Thyroid gland (tissue), 4 donors: ENCODE results near the gene IFNGR1.
"Not testable (repeated sequence)": the region's sequence is repeated elsewhere in the genome, so short reads cannot be mapped to it uniquely, and the experiment has no call there.

Experiments used
- POLR2A ChIP-seq, 2 donors: fragments of 450-650 bp; IDR thresholded peaks; one replicate each; pipeline ENCODE4 v1.6.1; 2017; ENCODE audit warnings: antibody characterized with exemption in 2 of 2, mild to moderate bottlenecking in 2 of 2, moderate library complexity in 1 of 2
- TF ChIP-seq, protein P1 (sequence below), 6 experiments: fragments of 200-600 bp in 3 of 6; fragments of 450-650 bp in 3 of 6; sonication (generic) in 3 of 6; IDR thresholded peaks; one replicate each; pipeline ENCODE4 v1.5.1; 2016 to 2019; ENCODE audit warnings: antibody characterized with exemption in 6 of 6, mild to moderate bottlenecking in 2 of 6, inconsistent platforms in 1 of 6, moderate library complexity in 1 of 6

DNA sequence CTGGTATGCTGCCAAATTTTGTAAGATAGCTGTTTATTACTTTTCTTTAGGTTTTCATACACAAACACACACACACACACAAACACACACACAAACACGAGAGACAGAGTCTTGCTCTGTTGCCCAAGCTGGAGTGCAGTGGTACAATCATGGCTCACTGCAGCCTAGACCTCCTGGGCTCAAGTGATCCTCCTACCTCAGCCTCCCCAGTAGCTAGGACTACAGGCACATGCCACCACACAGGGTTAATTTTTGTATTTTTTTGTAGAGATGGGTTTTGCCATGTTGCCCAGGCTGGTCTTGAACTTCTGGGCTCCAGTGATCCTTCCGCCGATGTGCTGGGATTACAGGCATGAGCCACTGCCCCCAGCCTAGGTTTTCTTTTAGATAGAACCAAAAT lies 3.6 kb downstream of the IFNGR1 start:
- TF ChIP-seq, protein P1, sequence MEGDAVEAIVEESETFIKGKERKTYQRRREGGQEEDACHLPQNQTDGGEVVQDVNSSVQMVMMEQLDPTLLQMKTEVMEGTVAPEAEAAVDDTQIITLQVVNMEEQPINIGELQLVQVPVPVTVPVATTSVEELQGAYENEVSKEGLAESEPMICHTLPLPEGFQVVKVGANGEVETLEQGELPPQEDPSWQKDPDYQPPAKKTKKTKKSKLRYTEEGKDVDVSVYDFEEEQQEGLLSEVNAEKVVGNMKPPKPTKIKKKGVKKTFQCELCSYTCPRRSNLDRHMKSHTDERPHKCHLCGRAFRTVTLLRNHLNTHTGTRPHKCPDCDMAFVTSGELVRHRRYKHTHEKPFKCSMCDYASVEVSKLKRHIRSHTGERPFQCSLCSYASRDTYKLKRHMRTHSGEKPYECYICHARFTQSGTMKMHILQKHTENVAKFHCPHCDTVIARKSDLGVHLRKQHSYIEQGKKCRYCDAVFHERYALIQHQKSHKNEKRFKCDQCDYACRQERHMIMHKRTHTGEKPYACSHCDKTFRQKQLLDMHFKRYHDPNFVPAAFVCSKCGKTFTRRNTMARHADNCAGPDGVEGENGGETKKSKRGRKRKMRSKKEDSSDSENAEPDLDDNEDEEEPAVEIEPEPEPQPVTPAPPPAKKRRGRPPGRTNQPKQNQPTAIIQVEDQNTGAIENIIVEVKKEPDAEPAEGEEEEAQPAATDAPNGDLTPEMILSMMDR (IDR thresholded peaks at IDR 0.05), result not testable (repeated sequence)
- not testable (repeated sequence) for TF ChIP-seq POLR2A (IDR thresholded peaks at IDR 0.05)
